Right ventricle myocardium superior (tissue), 1 donor: ENCODE results near the gene TTC12. TPM values are rescaled to one million over a fixed set of nuclear protein-coding genes. Genes with fewer than 3 reads are reported as not detected.
A peak's percentile ranks its signal among the peaks of the same experiment; 100 is the strongest.
"Not testable (repeated sequence)": the region's sequence is repeated elsewhere in the genome, so short reads cannot be mapped to it uniquely, and the experiment has no call there.

Experiments used
- ATAC-seq: fragments of 200-7000 bp; cut with Tn5 transposase; one replicate; pipeline ENCODE4 v1.9.1; 2020; ENCODE audit warnings: mild to moderate bottlenecking; ENCODE audit not compliant: poor library complexity
- DNase-seq: peaks from one replicate; pipeline ENCODE4 v3.0.0-alpha.2; 2020
- intact Hi-C: fragments of 100-400 bp; cut with DNase I; formaldehyde crosslinking; loops from one replicate; pipeline ENCODE4 v1.11.2; 2022
- total RNA-seq: library from RNA; stranded (reverse); fragmentation: NEBNext Ultra II Directional; extraction: Animal tissue kit (Norgen Biotek cat#: 25700); gene quantifications from one replicate; pipeline ENCODE4 v1.2.1, GENCODE V29; 2021
- donor health status: DM: no; HTN: yes; CAD: no; lungs with severe emphysema.

The TTC12 gene
- total RNA-seq, 1 donor from 2014 or later = 4.3 TPM

DNA sequence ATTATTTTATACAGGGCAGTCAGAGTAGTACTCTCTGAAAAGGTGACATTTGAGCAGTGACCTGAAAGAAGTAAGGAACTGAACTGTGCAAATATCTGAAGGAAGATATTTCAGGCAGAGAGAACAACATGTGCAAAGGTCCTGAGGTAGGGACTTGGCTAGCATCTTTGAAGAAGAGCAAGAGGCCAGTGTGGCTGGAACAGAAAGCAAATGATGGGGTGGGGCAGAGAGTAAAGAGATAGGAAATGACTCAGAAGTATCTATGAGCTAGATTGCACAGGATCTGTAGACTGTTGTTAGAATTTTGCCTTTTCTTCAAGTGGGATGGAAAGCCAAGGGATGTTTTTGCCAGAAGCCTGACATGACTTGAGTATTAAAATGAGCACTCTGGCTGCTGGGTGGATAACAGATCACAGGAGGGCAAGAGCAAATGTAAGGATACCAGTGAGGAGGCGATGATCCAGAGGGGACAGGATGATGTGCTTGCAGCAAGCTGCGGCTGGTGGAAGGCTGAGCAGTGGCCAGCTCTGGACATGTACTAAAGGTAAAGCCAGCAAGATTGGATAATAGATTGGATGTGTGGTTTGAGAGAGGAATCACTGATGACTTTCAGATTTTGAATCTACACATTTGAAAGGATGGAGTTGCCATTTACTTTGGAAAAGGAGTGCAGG lies 33.2 kb upstream of the TTC12 start:
- DNase-seq (no peak), ATAC-seq (no peak)
- intact Hi-C loops = loop anchor here (10.0 kb wide), 1 partner anchor 1056 kb away; the partner anchor contains the start of gene PTS

DNA sequence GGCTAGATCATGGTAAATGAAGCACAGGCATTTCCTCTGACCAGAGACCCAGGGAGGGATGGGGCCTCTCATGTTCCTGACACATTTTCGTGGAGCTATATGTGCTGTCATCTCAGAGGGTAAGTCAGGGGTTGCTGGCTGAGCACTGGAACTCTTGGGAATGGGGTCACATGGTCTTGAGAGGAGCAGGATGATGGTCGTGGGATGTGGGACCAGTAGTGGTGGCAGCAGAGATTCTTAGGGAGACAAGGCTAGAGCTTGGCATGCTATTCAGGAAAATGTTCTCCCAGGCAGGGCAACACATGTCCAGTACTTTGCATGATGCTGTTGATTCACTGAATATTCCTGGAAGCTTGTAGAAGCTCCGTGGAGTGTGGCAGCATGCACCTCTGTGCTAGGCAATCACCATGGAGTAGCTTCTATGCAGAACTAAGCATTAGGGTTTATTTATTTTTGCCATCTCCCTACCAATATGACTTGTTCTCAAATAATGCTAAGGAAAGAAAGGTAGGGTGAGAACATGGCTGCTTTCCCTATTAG lies 31.4 kb upstream of the TTC12 start:
- no peak for ATAC-seq
- intact Hi-C loops = loop anchor here (10.0 kb wide), 1 partner anchor 1058 kb away; the partner anchor contains the start of gene PTS

GRCh38 chr11:113283881-113284280 lies 30.5 kb upstream of the TTC12 start:
- intact Hi-C loops = loop anchor here (10.0 kb wide), 1 partner anchor 1059 kb away; the partner anchor contains the start of gene PTS
- DNase-seq = no peak
- no peak for ATAC-seq

More for the DNA sequence above, 31.4 kb upstream of the TTC12 start:
- DNase-seq = no peak

DNA sequence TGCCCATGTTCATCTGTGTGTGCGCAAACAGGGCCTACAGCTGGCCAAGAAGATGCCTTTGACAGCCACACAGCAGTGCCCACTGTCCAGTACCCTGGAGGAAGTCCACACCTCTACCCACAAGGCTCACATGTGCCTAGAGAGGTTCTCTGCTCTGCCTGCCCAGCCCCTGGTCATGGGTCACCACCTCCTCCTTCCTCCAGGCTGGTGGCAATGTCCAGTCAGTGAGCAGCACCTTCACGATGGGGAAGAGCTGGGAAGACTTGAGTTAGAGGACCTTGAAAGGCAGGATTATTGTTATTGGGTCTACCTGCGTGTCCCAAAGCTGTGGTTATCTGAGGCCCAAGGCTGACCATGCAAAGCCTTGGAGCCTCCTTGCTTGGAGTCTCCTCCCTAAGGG lies 28.4 kb upstream of the TTC12 start:
- ATAC-seq (no peak), DNase-seq (no peak)
- intact Hi-C loops = loop anchor here (5.0 to 10.0 kb wide), 3 partner anchors 699 to 1061 kb away; partner anchors contain the start of gene PTS

DNA sequence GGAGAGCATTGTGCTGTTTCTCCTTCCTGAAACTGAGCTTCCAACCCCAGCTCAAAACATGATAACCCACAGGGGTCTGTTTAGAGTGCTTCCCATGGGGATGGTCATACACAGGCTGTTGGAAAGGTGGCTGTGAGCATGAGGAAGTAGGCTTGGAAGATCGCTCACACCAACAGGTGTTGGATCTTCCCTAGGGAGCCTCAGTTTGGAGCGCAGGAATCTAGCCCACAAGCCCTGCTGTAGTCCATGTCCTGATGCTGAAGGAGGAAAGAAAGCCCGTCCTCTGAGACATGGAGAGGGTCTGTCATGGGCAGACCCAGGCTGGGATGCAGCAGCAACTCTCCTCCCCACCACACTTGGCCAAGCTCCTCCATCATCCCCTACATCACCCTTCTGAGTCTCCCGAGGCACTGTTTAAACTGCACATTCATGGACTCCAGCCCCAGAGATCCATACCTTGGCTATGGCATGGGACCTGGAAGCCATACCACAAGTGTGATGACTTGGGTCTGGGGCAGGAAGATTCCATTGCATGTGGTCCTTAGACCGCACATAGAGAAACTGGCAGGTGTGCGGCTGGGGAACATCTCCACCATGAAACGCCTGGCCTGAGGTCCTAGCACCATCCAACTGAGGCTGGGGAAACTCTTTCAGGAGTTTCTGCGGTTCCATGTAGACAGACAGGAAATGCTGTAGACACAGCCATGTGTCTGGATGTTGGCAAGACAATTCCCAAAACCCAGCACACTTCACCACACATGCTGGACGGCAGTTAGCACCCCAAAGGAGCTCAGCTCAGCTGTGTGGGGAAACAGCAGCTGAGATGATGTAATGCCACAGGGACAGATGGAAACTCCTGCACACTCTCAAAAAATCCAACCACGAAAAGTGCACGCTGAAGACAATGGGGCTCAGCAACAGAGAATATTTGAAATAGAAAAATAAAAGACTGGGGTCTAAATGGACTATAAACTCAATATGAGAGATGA lies 27.6 kb upstream of the TTC12 start:
- ATAC-seq (peak; percentile 45), DNase-seq (no peak)
- intact Hi-C loops = loop anchor here (5.0 to 10.0 kb wide), 3 partner anchors 700 to 1062 kb away; partner anchors contain the start of gene PTS

- no peak for ATAC-seq
- intact Hi-C loops = loop anchor here (5.0 to 10.0 kb wide), 3 partner anchors 700 to 1063 kb away; partner anchors contain the start of gene PTS
These were observed 26.6 kb upstream of the TTC12 start for GRCh38 chr11:113287801-113288200.

DNA sequence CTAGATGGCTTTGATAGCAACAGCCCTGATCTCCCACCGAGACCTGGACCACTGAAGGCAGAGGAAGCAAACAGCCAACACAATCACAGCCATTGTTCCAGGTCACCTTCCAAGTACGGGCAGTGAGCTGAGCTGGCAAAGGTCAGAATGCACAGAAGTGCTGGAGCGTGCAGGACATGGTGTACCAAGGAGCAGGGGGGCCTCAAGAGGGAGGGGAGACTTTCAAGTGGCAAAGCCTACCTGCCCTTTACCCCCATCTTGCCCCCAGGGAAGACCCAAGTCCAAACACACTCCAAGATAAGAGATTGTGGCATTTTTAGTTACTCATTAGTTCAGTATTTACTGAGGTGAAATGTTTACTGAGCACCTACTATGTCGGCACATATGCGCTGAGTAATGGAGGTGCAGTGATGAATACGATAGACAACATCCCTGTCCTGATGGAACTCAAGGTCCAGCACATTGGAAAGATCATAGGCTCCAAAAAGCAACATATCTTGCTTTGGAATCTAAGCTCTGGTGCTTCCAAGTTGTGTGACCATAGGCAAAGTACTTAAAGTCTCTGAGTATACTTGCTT lies 26.0 kb upstream of the TTC12 start:
- intact Hi-C loops = loop anchor here (5.0 to 10.0 kb wide), 3 partner anchors 701 to 1064 kb away; partner anchors contain the start of gene PTS
- ATAC-seq (no peak), DNase-seq (no peak)

More at GRCh38 chr11:113287801-113288200, 26.6 kb upstream of the TTC12 start:
- no peak for DNase-seq

- ATAC-seq = peak; percentile 89
- DNase-seq = peak; percentile 67
- intact Hi-C loops = loop anchor here (5.0 to 10.0 kb wide), 3 partner anchors 702 to 1065 kb away; partner anchors contain the start of gene PTS
These were observed 24.8 kb upstream of the TTC12 start for GRCh38 chr11:113289431-113290187.

- intact Hi-C loops = no loop called here
- ATAC-seq (no peak), DNase-seq (no peak)
These were observed 20.4 kb upstream of the TTC12 start for GRCh38 chr11:113293936-113294335.

DNA sequence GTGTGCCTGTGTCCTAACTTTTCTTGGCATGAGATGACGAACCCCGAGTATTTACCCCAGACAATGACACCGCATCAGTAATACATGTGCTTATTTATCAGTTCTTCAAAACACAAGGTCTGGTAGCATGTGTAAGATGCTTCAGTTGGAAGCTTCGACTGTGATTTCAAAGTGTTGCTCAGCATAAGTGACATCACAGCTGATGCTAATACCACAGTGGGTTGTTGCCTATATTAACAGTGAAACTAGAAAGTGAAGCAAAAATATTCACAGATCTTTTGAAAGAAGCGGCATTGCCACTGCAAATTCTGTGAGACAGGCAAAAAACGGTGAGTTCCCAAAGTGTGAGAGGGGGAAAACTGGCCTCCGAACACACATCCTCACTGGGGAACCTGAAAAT lies 18.4 kb upstream of the TTC12 start:
- no peak for DNase-seq
- intact Hi-C loops = no loop called here
- no peak for ATAC-seq

GRCh38 chr11:113296447-113297205 lies 17.8 kb upstream of the TTC12 start:
- intact Hi-C loops = no loop called here
- DNase-seq = no peak
- no peak for ATAC-seq

DNA sequence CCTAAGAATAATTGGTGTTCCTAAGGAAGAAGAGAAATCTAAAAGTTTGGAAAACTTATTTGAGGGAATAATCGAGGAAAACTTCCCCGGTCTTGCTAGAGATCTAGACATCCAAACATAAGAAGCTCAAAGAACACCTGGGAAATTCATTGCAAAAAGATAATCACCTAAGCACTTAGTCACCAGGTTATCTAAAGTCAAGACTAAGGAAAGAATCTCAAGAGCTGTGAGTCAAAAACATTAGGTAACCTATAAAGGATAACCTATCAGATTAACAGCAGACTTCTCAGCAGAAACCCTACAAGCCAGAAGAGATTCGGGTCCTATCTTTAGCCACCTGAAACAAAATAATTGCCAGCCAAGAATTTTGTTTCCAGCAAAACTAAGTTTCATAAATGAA lies 15.9 kb upstream of the TTC12 start:
- DNase-seq, intact Hi-C loops, ATAC-seq: not testable (repeated sequence)

DNA sequence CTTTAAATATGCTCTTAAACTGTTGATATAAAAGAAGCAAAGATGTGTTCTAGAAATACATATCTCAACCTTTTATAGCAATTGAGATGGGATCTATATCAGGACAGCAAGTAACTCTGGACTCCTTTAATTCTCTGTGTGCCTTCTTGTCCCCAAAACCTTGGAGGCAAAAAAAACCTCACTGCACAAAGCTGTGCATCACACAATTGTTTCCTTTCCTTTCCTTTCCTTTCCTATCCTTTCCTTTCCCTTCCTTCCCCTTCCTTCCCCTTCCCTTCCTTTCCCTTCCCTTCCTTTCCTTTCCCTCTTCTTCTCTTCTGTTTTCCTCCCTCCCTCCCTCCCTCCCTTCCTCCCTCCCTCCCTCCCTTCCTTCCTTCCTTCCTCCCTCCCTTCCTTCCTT lies 9.5 kb upstream of the TTC12 start:
- no peak for ATAC-seq

GRCh38 chr11:113305440-113306336 lies 8.7 kb upstream of the TTC12 start:
- intact Hi-C loops = loop anchor here (1.0 to 2.0 kb wide), 2 partner anchors 227 to 426 kb away; no protein-coding TSS in a partner anchor
- DNase-seq (peak; percentile 87), ATAC-seq (peak; percentile 90)

More for the DNA sequence above, 9.5 kb upstream of the TTC12 start:
- intact Hi-C loops = loop anchor here (1.0 to 2.0 kb wide), 2 partner anchors 228 to 426 kb away; no protein-coding TSS in a partner anchor
- DNase-seq = no peak

DNA sequence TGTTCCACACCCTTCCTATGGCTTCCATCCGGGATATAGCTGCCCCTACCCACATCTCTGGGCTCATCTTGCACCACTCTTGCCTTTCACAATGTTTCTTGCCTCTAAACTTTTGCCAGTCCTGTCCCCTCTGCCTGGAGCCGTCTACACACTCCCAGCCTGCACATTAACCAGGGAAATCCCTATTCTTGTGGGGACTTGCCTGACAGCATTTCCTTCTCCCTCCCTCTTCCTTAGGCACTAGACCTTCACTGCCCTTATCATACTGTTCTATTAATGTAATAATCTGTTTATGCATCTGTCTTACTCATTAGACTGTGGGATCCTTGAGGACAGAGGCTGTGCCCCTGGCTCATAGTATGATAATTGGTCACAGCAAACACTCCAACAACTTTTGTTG lies 5.8 kb upstream of the TTC12 start:
- DNase-seq = no peak
- intact Hi-C loops = no loop called here
- no peak for ATAC-seq

- DNase-seq (no peak), ATAC-seq (no peak)
- intact Hi-C loops = no loop called here
These were observed 2.8 kb upstream of the TTC12 start for GRCh38 chr11:113311536-113311935.
